Right lung (tissue), 5 donors: ENCODE data around the gene ZSCAN29. TPM values are rescaled to one million over a fixed set of nuclear protein-coding genes. Genes with fewer than 3 reads are reported as not detected.
A peak's percentile ranks its signal among the peaks of the same experiment; 100 is the strongest.

Experiments
- DNase-seq, 2 donors: peaks; one replicate each; pipeline ENCODE4 v3.0.0-alpha.2; 2013
- polyA plus RNA-seq, 5 donors: library from polyadenylated mRNA; unstranded; fragments of 120-200 nt; gene quantifications; one replicate each; pipeline versions ENCODE4 v1.2.1 to v1.2.3, GENCODE V29; 2013; ENCODE audit warnings: inconsistent platforms in 1 of 5, low replicate concordance in 1 of 5; ENCODE audit not compliant: insufficient read length in 5 of 5, insufficient read depth in 1 of 5

Gene ZSCAN29
- polyA plus RNA-seq, 5 donors: 23.9 to 33.9 (median 31.9) TPM

GRCh38 chr15:43360821-43361220, 10.0 kb downstream of the ZSCAN29 start:
- no peak for DNase-seq

- DNase-seq: no peak
Observed at GRCh38 chr15:43352693-43353382, 18.0 kb downstream of the ZSCAN29 start.

- no peak for DNase-seq
Observed at GRCh38 chr15:43347114-43347513, 23.7 kb downstream of the ZSCAN29 start.

GRCh38 chr15:43346305-43346704, 24.5 kb downstream of the ZSCAN29 start:
- DNase-seq: no peak

GRCh38 chr15:43330780-43331087, 40.1 kb downstream of the ZSCAN29 start:
- DNase-seq: no peak

- DNase-seq: peak; percentile 96 to 97
Observed at GRCh38 chr15:43329960-43330779, 40.7 kb downstream of the ZSCAN29 start, which contains the start of gene LCMT2. Gene LCMT2 (minus strand): TSS chr15:43330573. CDS start chr15:43330489, 84 bp downstream.

- peak in 1 of 2 donors; percentile 4 for DNase-seq
Observed at GRCh38 chr15:43329217-43329959, 41.5 kb downstream of the ZSCAN29 start.

GRCh38 chr15:43325039-43325684, 45.7 kb downstream of the ZSCAN29 start:
- no peak for DNase-seq

GRCh38 chr15:43318990-43319771, 51.7 kb downstream of the ZSCAN29 start:
- no peak for DNase-seq

GRCh38 chr15:43317566-43318184, 53.2 kb downstream of the ZSCAN29 start:
- no peak for DNase-seq

- DNase-seq: no peak
Observed at GRCh38 chr15:43316971-43317346, 53.9 kb downstream of the ZSCAN29 start.

- DNase-seq: no peak
Observed at GRCh38 chr15:43316016-43316970, 54.5 kb downstream of the ZSCAN29 start.

- DNase-seq: no peak
Observed at GRCh38 chr15:43314171-43314570, 56.7 kb downstream of the ZSCAN29 start.

GRCh38 chr15:43312378-43312777, 58.5 kb downstream of the ZSCAN29 start:
- no peak for DNase-seq

Other genes with a start within 250 kb of the ZSCAN29 start
- 10 to 100 TPM; 15.5 to 24.2 (median 20.5) TPM for gene TMEM62, start 237.5 kb downstream of the ZSCAN29 start, polyA plus RNA-seq
- gene CCNDBP1, start 185.6 kb downstream of the ZSCAN29 start, polyA plus RNA-seq: 10 to 100 TPM; 52.1 to 64.8 (median 57.9) TPM
- gene EPB42, start 150.0 kb downstream of the ZSCAN29 start, polyA plus RNA-seq: 1 to 10 TPM; 1.5 to 6.7 (median 3.8) TPM
- under 1 TPM in 1 of 5 donors, not detected in 4; 0.09 TPM for gene TGM5, start 104.1 kb downstream of the ZSCAN29 start, polyA plus RNA-seq
- gene TGM7, start 68.8 kb downstream of the ZSCAN29 start, polyA plus RNA-seq: not detected
- 10 to 100 TPM in 1 of 5 donors, 1 to 10 TPM in 4; 8.1 to 10.6 (median 9.0) TPM for gene LCMT2, start 40.5 kb downstream of the ZSCAN29 start, polyA plus RNA-seq
- gene TUBGCP4, start 58 bp upstream of the ZSCAN29 start, polyA plus RNA-seq: 10 to 100 TPM; 24.9 to 30.4 (median 29.1) TPM
- 100 to 1,000 TPM in 1 of 5 donors, 10 to 100 TPM in 4; 58.3 to 104 (median 93.1) TPM for gene TP53BP1, start 122.1 kb upstream of the ZSCAN29 start, polyA plus RNA-seq
- 1 to 10 TPM; 5.8 to 9.3 (median 7.4) TPM for gene MAP1A, start 146.6 kb upstream of the ZSCAN29 start, polyA plus RNA-seq
- 10 to 100 TPM; 17.7 to 27.6 (median 25.6) TPM for gene PPIP5K1, start 219.2 kb upstream of the ZSCAN29 start, polyA plus RNA-seq
- gene CKMT1B, start 223.0 kb upstream of the ZSCAN29 start, polyA plus RNA-seq: under 1 TPM in 4 of 5 donors, not detected in 1; 0.26 to 0.68 (median 0.49) TPM
- 1 to 10 TPM in 1 of 5 donors, under 1 TPM in 4; 0.58 to 1.9 (median 0.73) TPM for gene STRC, start 247.8 kb upstream of the ZSCAN29 start, polyA plus RNA-seq